ENCODE data around the gene CCR3.

- TF ChIP-seq CTCF (IDR thresholded peaks at IDR 0.05) = no peak
- no peak for TF ChIP-seq POLR2A (IDR thresholded peaks at IDR 0.05)
Measured at GRCh38 chr3:46233194-46233593, 9.1 kb upstream of the CCR3 start.

All from gastroesophageal sphincter (tissue), 3 donors.